Mesothelial cell of epicardium (in vitro differentiated cells): ENCODE data around the gene SCAPER. TPM values are rescaled to one million over a fixed set of nuclear protein-coding genes. Genes with fewer than 3 reads are reported as not detected.

ENCODE experiments used
- DNase-seq, 2 experiments: peaks; one replicate each; pipeline ENCODE4 v3.0.0; 2021; ENCODE audit warnings: low spot score in 2 of 2; ENCODE audit not compliant: unreplicated experiment in 2 of 2
- H3K27ac Mint-ChIP-seq: 2 replicates; pipeline ENCODE4 v1.8.0; 2021; ENCODE audit warnings: mixed read lengths
- H3K27me3 Mint-ChIP-seq: 2 replicates; pipeline ENCODE4 v1.8.0; 2021; ENCODE audit warnings: low read depth, mixed read lengths
- H3K36me3 Mint-ChIP-seq: 2 replicates; pipeline ENCODE4 v1.8.0; 2021; ENCODE audit warnings: mixed read lengths
- H3K4me1 Mint-ChIP-seq: 2 replicates; pipeline ENCODE4 v1.8.0; 2021; ENCODE audit warnings: mixed read lengths
- H3K4me3 Mint-ChIP-seq: 2 replicates; pipeline ENCODE4 v1.8.0; 2021; ENCODE audit warnings: mild to moderate bottlenecking, moderate library complexity, mixed read lengths
- H3K9me3 Mint-ChIP-seq: 2 replicates; pipeline ENCODE4 v1.8.0; 2021; ENCODE audit warnings: mixed read lengths
- total RNA-seq: library from RNA; stranded (reverse); gene quantifications from 3 replicates; pipeline ENCODE4 v1.2.1, GENCODE V29; 2021
- TF ChIP-seq, protein P1 (sequence below): fragments of 200-600 bp; sonication (generic); IDR thresholded peaks from one replicate; pipeline ENCODE4 v1.5.0; 2021; ENCODE audit warnings: antibody characterized with exemption; ENCODE audit not compliant: unreplicated experiment

Gene SCAPER
- total RNA-seq, 1 donor from 2014 or later = 35.9 TPM

DNA sequence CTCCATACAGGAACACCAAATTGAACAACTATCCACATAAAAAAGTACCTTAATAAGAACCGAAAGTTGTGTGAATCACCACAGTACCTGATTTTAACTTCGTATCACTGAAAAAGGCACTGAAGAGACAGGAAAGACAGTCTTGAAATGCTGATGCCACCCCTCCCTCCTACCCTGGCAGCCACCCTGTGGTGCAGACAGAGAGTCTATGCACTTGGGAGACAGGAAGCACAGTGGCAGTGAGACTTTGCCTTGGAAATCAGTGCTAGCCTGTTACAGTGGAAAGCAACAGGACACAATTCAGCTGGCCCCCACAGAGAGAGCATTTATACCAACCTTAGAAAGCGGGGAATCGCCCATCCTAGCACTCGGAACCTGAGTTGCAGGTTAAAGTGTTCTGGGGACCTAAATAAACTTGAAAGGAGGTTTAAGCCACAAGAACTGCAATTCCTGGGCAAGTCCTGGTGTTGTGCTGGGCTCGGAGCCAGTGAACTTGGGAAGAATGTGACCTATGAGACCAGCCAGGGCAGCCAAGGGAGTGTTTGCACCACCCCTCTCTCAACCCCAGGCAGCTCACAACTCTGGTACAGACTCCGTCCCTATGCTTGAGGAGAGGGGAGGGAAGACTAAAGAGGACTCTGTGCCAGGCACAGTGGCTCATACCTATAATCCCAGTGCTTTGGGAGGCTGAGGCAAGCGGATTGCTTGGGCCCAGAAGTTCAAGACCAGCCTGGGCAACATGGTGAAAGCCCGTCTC, 328.4 kb downstream of the SCAPER start:
- Mint-ChIP-seq H3K4me1 (peaks cover 4% of the 10 kb centered on the region), H3K27ac (no peak overlapping the region), H3K4me3 (no peak overlapping the region), H3K36me3 (peaks cover 18% of the 10 kb centered on the region), H3K9me3 (peaks cover 24% of the 10 kb centered on the region), H3K27me3 (no peaks in the 10 kb centered on the region)
- no peak for DNase-seq
- TF ChIP-seq, protein P1, sequence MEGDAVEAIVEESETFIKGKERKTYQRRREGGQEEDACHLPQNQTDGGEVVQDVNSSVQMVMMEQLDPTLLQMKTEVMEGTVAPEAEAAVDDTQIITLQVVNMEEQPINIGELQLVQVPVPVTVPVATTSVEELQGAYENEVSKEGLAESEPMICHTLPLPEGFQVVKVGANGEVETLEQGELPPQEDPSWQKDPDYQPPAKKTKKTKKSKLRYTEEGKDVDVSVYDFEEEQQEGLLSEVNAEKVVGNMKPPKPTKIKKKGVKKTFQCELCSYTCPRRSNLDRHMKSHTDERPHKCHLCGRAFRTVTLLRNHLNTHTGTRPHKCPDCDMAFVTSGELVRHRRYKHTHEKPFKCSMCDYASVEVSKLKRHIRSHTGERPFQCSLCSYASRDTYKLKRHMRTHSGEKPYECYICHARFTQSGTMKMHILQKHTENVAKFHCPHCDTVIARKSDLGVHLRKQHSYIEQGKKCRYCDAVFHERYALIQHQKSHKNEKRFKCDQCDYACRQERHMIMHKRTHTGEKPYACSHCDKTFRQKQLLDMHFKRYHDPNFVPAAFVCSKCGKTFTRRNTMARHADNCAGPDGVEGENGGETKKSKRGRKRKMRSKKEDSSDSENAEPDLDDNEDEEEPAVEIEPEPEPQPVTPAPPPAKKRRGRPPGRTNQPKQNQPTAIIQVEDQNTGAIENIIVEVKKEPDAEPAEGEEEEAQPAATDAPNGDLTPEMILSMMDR = no peak

DNA sequence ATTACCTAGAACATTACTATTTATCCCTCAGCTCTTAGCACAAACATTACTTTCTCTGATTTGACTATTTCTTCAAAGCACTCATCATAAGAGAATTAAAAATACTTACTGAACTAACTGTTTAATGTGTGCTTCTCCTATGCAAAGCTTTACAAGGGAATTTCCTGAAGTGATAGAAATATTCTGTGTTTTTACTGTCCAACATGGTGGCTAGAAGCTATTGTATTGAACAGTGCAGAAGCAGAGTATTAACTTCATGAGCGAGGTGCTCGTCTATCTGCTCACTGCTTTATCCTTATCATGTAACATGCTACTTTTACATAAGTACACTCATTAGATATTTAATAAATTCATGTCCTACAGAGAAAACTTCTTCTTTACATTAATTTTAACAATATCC, 329.5 kb downstream of the SCAPER start:
- no peak overlapping the region for H3K27ac Mint-ChIP-seq
- DNase-seq = no peak
- H3K36me3 Mint-ChIP-seq = peaks cover 11% of the 10 kb centered on the region
- TF ChIP-seq, protein P1 = no peak
- H3K4me3 Mint-ChIP-seq = no peak overlapping the region
- H3K27me3 Mint-ChIP-seq = no peaks in the 10 kb centered on the region
- peaks cover 4% of the 10 kb centered on the region for H3K4me1 Mint-ChIP-seq
- H3K9me3 Mint-ChIP-seq = peaks cover 17% of the 10 kb centered on the region

DNA sequence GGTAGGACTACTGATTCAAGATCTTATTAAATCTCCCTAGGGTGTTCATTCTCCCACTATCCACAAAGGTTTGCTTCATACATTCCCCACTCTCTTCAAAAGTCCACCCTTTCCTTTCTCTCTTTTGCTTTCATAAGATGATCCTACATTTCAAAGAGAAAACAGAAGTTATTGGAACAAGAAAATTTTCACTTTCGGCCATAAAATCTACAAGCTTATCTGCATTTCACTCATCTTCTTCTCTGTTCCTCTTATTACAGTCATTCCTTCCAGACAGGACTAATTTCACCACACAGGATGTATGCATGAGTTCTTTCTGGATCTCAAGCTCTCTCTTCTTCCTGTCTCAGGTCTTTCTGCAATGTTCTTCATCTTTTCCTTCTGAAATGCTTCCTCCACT, 329.9 kb downstream of the SCAPER start:
- no peak overlapping the region for H3K27ac Mint-ChIP-seq
- peaks cover 13% of the 10 kb centered on the region for H3K36me3 Mint-ChIP-seq
- no peaks in the 10 kb centered on the region for H3K27me3 Mint-ChIP-seq
- TF ChIP-seq, protein P1 = no peak
- DNase-seq = no peak
- peaks cover 4% of the 10 kb centered on the region for H3K4me1 Mint-ChIP-seq
- H3K4me3 Mint-ChIP-seq = no peak overlapping the region
- peaks cover 17% of the 10 kb centered on the region for H3K9me3 Mint-ChIP-seq

DNA sequence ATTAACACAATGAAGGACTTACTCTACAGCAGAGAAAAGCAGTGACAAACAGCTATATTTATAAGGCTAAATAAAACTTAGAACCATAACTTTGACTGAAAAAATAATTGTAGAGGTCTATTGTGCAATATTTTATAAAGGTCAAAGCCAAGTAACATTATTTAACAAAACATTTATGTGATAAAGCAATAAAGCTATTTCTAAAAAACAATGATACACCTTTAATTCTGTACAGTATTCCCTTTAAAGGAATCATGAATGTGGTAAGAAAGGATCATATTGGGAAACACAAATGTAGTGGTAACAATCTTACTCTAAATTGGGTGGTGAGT, 332.2 kb downstream of the SCAPER start:
- Mint-ChIP-seq H3K27me3 (no peaks in the 10 kb centered on the region), H3K4me1 (peaks cover 4% of the 10 kb centered on the region), H3K4me3 (no peak overlapping the region), H3K36me3 (peaks cover 14% of the 10 kb centered on the region), H3K27ac (no peak overlapping the region), H3K9me3 (peaks cover 15% of the 10 kb centered on the region)
- DNase-seq = no peak
- TF ChIP-seq, protein P1 = no peak

DNA sequence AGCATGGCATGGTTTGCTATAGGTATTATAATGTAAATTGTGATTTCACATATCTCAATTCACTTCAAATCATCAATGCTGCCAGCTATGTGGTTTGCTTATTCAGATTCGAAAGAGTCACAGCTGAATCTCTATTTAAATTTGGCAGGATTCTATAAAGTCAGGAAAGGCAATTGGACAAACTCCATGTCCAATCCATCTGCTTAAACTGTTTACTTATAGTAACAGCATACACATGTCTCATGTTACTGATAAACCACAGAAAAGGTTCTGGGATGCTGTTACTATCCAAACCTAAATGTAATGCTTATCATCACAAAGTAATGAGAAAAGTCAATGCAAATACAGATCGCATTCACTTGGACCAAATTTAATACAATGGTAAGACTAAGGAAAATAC, 338.9 kb downstream of the SCAPER start:
- Mint-ChIP-seq H3K9me3 (peaks cover 30% of the 10 kb centered on the region), H3K27ac (no peak overlapping the region), H3K4me1 (no peaks in the 10 kb centered on the region), H3K4me3 (no peak overlapping the region), H3K36me3 (peaks cover 21% of the 10 kb centered on the region), H3K27me3 (no peaks in the 10 kb centered on the region)
- TF ChIP-seq, protein P1 = no peak
- DNase-seq = no peak
